ENCODE data around the gene FZD1.

The FZD1 gene

GRCh38 chr7:91314591-91315323 lies 50.5 kb downstream of the FZD1 start:
- peak in 1 of 2 donors; percentile 9 for DNase-seq (ENCODE audit: low read depth in 2 of 2)
- TF ChIP-seq CTCF (IDR thresholded peaks at IDR 0.05; ENCODE audit: low read depth, low read length) = no peak
- no peak overlapping the region for H3K4me3 ChIP-seq (replicated peaks in 1 of 2; ENCODE audit: low read depth in 2 of 2, low read length in 2 of 2)

GRCh38 chr7:91316426-91316825 lies 52.2 kb downstream of the FZD1 start:
- no peak overlapping the region for H3K4me3 ChIP-seq (replicated peaks in 1 of 2; ENCODE audit: low read depth in 2 of 2, low read length in 2 of 2)
- TF ChIP-seq CTCF (IDR thresholded peaks at IDR 0.05; ENCODE audit: low read depth, low read length) = no peak
- no peak for DNase-seq (ENCODE audit: low read depth in 2 of 2)

- H3K4me3 ChIP-seq (replicated peaks in 1 of 2; ENCODE audit: low read depth in 2 of 2, low read length in 2 of 2) = no peak overlapping the region
- no peak for DNase-seq (ENCODE audit: low read depth in 2 of 2)
- TF ChIP-seq CTCF (IDR thresholded peaks at IDR 0.05; ENCODE audit: low read depth, low read length) = no peak
Measured at GRCh38 chr7:91319351-91319750, 55.1 kb downstream of the FZD1 start.

GRCh38 chr7:91320366-91321078 lies 56.3 kb downstream of the FZD1 start:
- no peak for TF ChIP-seq CTCF (IDR thresholded peaks at IDR 0.05; ENCODE audit: low read depth, low read length)
- no peak overlapping the region for H3K4me3 ChIP-seq (replicated peaks in 1 of 2; ENCODE audit: low read depth in 2 of 2, low read length in 2 of 2)
- no peak for DNase-seq (ENCODE audit: low read depth in 2 of 2)

Measured in cardiac fibroblast (primary cell).